ENCODE data around the gene FSTL4. TPM values are rescaled to one million over a fixed set of nuclear protein-coding genes. Genes with fewer than 3 reads are reported as not detected.

FSTL4 gene
- total and polyA plus RNA-seq, 2 donors (not counting 1 experiment from before 2014, with no cell fraction given), result 0.31 to 6.7 TPM

- 73% methylated on average over 1 of the region's 2 CpGs for WGBS (ENCODE audit: insufficient coverage)
- POLR2A ChIA-PET, result no interaction called here
- no peak for TF ChIP-seq EZH2 (IDR thresholded peaks at IDR 0.05; ENCODE audit: borderline replicate concordance, insufficient read depth, low read depth, low read length, poor library complexity, severe bottlenecking)
- TF ChIP-seq CTCF (IDR thresholded peaks at IDR 0.05), result no peak
- H3K27ac ChIP-seq (ENCODE audit: low read length in 2 of 2), result no peak overlapping the region
- peaks cover 8 to 10% of the 10 kb centered on the region in 2 donors for H3K4me1 ChIP-seq (ENCODE audit: control insufficient read depth in 2 of 2, insufficient read depth in 2 of 2, low read length in 2 of 2)
- intact Hi-C loops (cut with micrococcal nuclease), result no loop called here
- ATAC-seq (ENCODE audit: low read depth) (no peak), DNase-seq (no peak)
- CTCF ChIA-PET, result no interaction called here
- Mint-ChIP-seq H3K4me3 (no peak overlapping the region), H3K27ac (no peak overlapping the region), H3K9me3 (ENCODE audit: insufficient read depth) (no peaks in the 10 kb centered on the region), H3K4me1 (peaks cover 8% of the 10 kb centered on the region), H3K27me3 (peaks cover 39% of the 10 kb centered on the region)
- no peak overlapping the region for H3K9ac ChIP-seq (ENCODE audit: low read length)
- no peak overlapping the region for H3K4me2 ChIP-seq (replicated peaks; ENCODE audit: low read depth, low read length, poor library complexity, severe bottlenecking)
- H3K27me3 ChIP-seq (replicated peaks in 1 of 4; ENCODE audit: control extremely low read depth in 1 of 4, control insufficient read depth in 3 of 4, insufficient read depth in 4 of 4, low read length in 3 of 4), result peaks cover 0 to 16% (median 8%) of the 10 kb centered on the region in 4 experiments
- no peaks in the 10 kb centered on the region for H3K79me2 ChIP-seq (ENCODE audit: control insufficient read depth, insufficient read depth, low read length)
- no peaks in the 10 kb centered on the region for H3K9me3 ChIP-seq (ENCODE audit: control extremely low read depth in 1 of 3, control insufficient read depth in 2 of 3, insufficient read depth in 1 of 3, low read length in 2 of 3)
- no peak overlapping the region for H2AFZ ChIP-seq (ENCODE audit: insufficient read depth, low read depth, low read length, poor library complexity, severe bottlenecking)
- no peaks in the 10 kb centered on the region for H3K36me3 ChIP-seq (replicated peaks in 1 of 2; ENCODE audit: control extremely low read depth in 1 of 2, control insufficient read depth in 1 of 2, extremely low read depth in 1 of 2, insufficient read depth in 2 of 2, low read length in 1 of 2)
- H4K20me1 ChIP-seq (ENCODE audit: control insufficient read depth, insufficient read depth, low read length, poor library complexity, severe bottlenecking), result no peaks in the 10 kb centered on the region
- H3K4me3 ChIP-seq (ENCODE audit: control extremely low read depth in 1 of 5, extremely low read depth in 1 of 5, insufficient read depth in 1 of 5, low read depth in 2 of 5, low read length in 4 of 5), result no peak overlapping the region
Observed at GRCh38 chr5:133642153-133642722, 29.9 kb upstream of the FSTL4 start.

- no peak for DNase-seq
- H3K4me3 Mint-ChIP-seq, result no peak overlapping the region
Observed at GRCh38 chr5:133641683-133642082, 29.3 kb upstream of the FSTL4 start.

More at GRCh38 chr5:133641683-133642082, 29.3 kb upstream of the FSTL4 start:
- Mint-ChIP-seq H3K4me1 (peaks cover 8% of the 10 kb centered on the region), H3K9me3 (ENCODE audit: insufficient read depth) (no peaks in the 10 kb centered on the region), H3K27me3 (peaks cover 39% of the 10 kb centered on the region), H3K27ac (no peak overlapping the region)
- no peak for ATAC-seq (ENCODE audit: low read depth)
- no peak for TF ChIP-seq EZH2 (IDR thresholded peaks at IDR 0.05; ENCODE audit: borderline replicate concordance, insufficient read depth, low read depth, low read length, poor library complexity, severe bottlenecking)
- TF ChIP-seq CTCF (IDR thresholded peaks at IDR 0.05), result no peak
- ChIA-PET CTCF (no interaction called here), POLR2A (no interaction called here)
- peaks cover 8 to 10% of the 10 kb centered on the region in 2 donors for H3K4me1 ChIP-seq (ENCODE audit: control insufficient read depth in 2 of 2, insufficient read depth in 2 of 2, low read length in 2 of 2)
- no peaks in the 10 kb centered on the region for H3K79me2 ChIP-seq (ENCODE audit: control insufficient read depth, insufficient read depth, low read length)
- no peaks in the 10 kb centered on the region for H3K36me3 ChIP-seq (replicated peaks in 1 of 2; ENCODE audit: control extremely low read depth in 1 of 2, control insufficient read depth in 1 of 2, extremely low read depth in 1 of 2, insufficient read depth in 2 of 2, low read length in 1 of 2)
- intact Hi-C loops (cut with micrococcal nuclease), result no loop called here
- H3K27ac ChIP-seq (ENCODE audit: low read length in 2 of 2), result no peak overlapping the region
- H3K4me2 ChIP-seq (replicated peaks; ENCODE audit: low read depth, low read length, poor library complexity, severe bottlenecking), result no peak overlapping the region
- no peak overlapping the region for H3K9ac ChIP-seq (ENCODE audit: low read length)
- H4K20me1 ChIP-seq (ENCODE audit: control insufficient read depth, insufficient read depth, low read length, poor library complexity, severe bottlenecking), result no peaks in the 10 kb centered on the region
- no peaks in the 10 kb centered on the region for H3K9me3 ChIP-seq (ENCODE audit: control extremely low read depth in 1 of 3, control insufficient read depth in 2 of 3, insufficient read depth in 1 of 3, low read length in 2 of 3)
- no peak overlapping the region for H3K4me3 ChIP-seq (ENCODE audit: control extremely low read depth in 1 of 5, extremely low read depth in 1 of 5, insufficient read depth in 1 of 5, low read depth in 2 of 5, low read length in 4 of 5)
- H3K27me3 ChIP-seq (replicated peaks in 1 of 4; ENCODE audit: control extremely low read depth in 1 of 4, control insufficient read depth in 3 of 4, insufficient read depth in 4 of 4, low read length in 3 of 4), result peaks cover 0 to 20% (median 9%) of the 10 kb centered on the region in 4 experiments
- no peak overlapping the region for H2AFZ ChIP-seq (ENCODE audit: insufficient read depth, low read depth, low read length, poor library complexity, severe bottlenecking)

All from B cell (primary cell).